Endothelial cell of umbilical vein (primary cell): ENCODE data around the gene KPNA2. TPM values are rescaled to one million over a fixed set of nuclear protein-coding genes. Genes with fewer than 3 reads are reported as not detected.

Source experiments
- BruUV-seq: library from RNA; stranded (reverse); fragments of 400-500 nt; replicated peaks from 2 replicates; lab custom pipeline; 2021; lab: Mats Ljungman, UMichigan
- CTCF ChIA-PET: fragments of 300-600, 350-600 bp; sonication (Branson Sonifier 250); formaldehyde crosslinking; loops from one replicate; lab custom pipeline; 2021; ENCODE audit warnings: antibody characterized with exemption, inconsistent platforms; lab: Charles Lee
- POLR2A ChIA-PET: fragments of 300-600, 350-600 bp; sonication (Branson Sonifier 250); formaldehyde crosslinking; loops from one replicate; lab custom pipeline; 2021; ENCODE audit warnings: antibody characterized with exemption, inconsistent platforms; lab: Charles Lee
- DNase-seq: peaks from one replicate; pipeline ENCODE4 v3.0.0-alpha.2; 2011; ENCODE audit warnings: low read depth, low spot score
- FAIRE-seq: peaks from 2 replicates; lab custom pipeline; 2011; peaks lifted over from hg19 to GRCh38; lab: Jason Lieb, UNC
- H2AFZ ChIP-seq: 2 replicates; pipeline ENCODE4 v1.6.0; 2012; ENCODE audit warnings: low read depth, low read length, control low read depth, inconsistent platforms
- H3K27ac ChIP-seq: 2 replicates; pipeline ENCODE4 v1.5.1; 2011; ENCODE audit warnings: low read depth, mild to moderate bottlenecking, control low read depth, low read length, moderate library complexity; ENCODE audit not compliant: insufficient read depth
- H3K27me3 ChIP-seq, 2 experiments: 2 replicates each; pipeline versions ENCODE4 v1.6.0 to v1.6.1; 2011; ENCODE audit warnings: low read length in 2 of 2, mixed read lengths in 1 of 2; ENCODE audit not compliant: control insufficient read depth in 2 of 2, insufficient read depth in 2 of 2
- H3K36me3 ChIP-seq, 2 experiments: 2 replicates in 1 of 2; 3 replicates in 1 of 2; pipeline ENCODE4 v1.5.1; 2011; ENCODE audit warnings: low read length in 2 of 2, mild to moderate bottlenecking in 1 of 2, moderate library complexity in 1 of 2; ENCODE audit not compliant: control insufficient read depth in 2 of 2, insufficient read depth in 2 of 2; ENCODE audit errors: extremely low read depth in 1 of 2
- H3K4me1 ChIP-seq: 3 replicates; pipeline ENCODE4 v1.5.1; 2011; ENCODE audit warnings: mild to moderate bottlenecking, low read length; ENCODE audit not compliant: control insufficient read depth, insufficient read depth; ENCODE audit errors: extremely low read depth
- H3K4me2 ChIP-seq: 2 replicates; pipeline ENCODE4 v1.6.1; 2011; ENCODE audit warnings: low read length, control low read depth, mixed read lengths; ENCODE audit not compliant: insufficient read depth
- H3K4me3 ChIP-seq, 3 experiments: fragments of 200-600 bp in 1 of 3; sonication (generic), shearing (Covaris generic) in 1 of 3; replicated peaks in 1 of 3; 2 replicates each; pipeline ENCODE4 v1.5.1; 2011 to 2016; ENCODE audit warnings: control low read depth in 3 of 3, low read length in 3 of 3, mild to moderate bottlenecking in 2 of 3, inconsistent platforms in 1 of 3, low read depth in 1 of 3, moderate library complexity in 1 of 3; ENCODE audit not compliant: insufficient read depth in 1 of 3
- H3K79me2 ChIP-seq: 2 replicates; pipeline ENCODE4 v1.6.0; 2012; ENCODE audit warnings: low read length, inconsistent platforms; ENCODE audit not compliant: control insufficient read depth, insufficient read depth
- H3K9ac ChIP-seq: replicated peaks from 2 replicates; pipeline ENCODE3; 2011; ENCODE audit warnings: low read length, control low read depth; ENCODE audit not compliant: insufficient read depth; ENCODE audit errors: extremely low read depth
- H3K9me1 ChIP-seq: replicated peaks from 3 replicates; pipeline ENCODE4 v1.6.0; 2011; ENCODE audit warnings: mild to moderate bottlenecking, low read length; ENCODE audit not compliant: control insufficient read depth, insufficient read depth; ENCODE audit errors: extremely low read depth
- H3K9me3 ChIP-seq: replicated peaks from 2 replicates; pipeline ENCODE4 v1.5.1; 2012; ENCODE audit warnings: low read length, inconsistent platforms; ENCODE audit not compliant: control insufficient read depth, insufficient read depth
- H4K20me1 ChIP-seq: replicated peaks from 2 replicates; pipeline ENCODE3; 2011; ENCODE audit warnings: mild to moderate bottlenecking, low read length; ENCODE audit not compliant: control insufficient read depth, insufficient read depth; ENCODE audit errors: extremely low read depth
- EZH2 ChIP-seq: IDR thresholded peaks from 2 replicates; pipeline ENCODE4 v1.6.1; 2012; ENCODE audit warnings: borderline replicate concordance, low read depth, mild to moderate bottlenecking, moderate library complexity, low read length, inconsistent platforms; ENCODE audit not compliant: severe bottlenecking
- FOS ChIP-seq: IDR thresholded peaks from 2 replicates; pipeline ENCODE4 v1.6.1; 2011; ENCODE audit warnings: mild to moderate bottlenecking, low read length, moderate library complexity, borderline replicate concordance; ENCODE audit not compliant: insufficient read depth
- GATA2 ChIP-seq: IDR thresholded peaks from 2 replicates; pipeline ENCODE4 v1.7.0; 2011; ENCODE audit warnings: low read depth, mild to moderate bottlenecking, moderate library complexity, mixed read lengths, low read length; ENCODE audit not compliant: insufficient read length, insufficient read depth
- JUN ChIP-seq: IDR thresholded peaks from 2 replicates; pipeline ENCODE4 v1.6.1; 2011; ENCODE audit warnings: borderline replicate concordance, low read depth; ENCODE audit not compliant: insufficient read length, insufficient read depth
- MYC ChIP-seq: IDR thresholded peaks from one replicate; pipeline ENCODE4 v1.6.1; 2011; ENCODE audit warnings: mild to moderate bottlenecking, low read depth, low read length
- POLR2A ChIP-seq: IDR thresholded peaks from 2 replicates; pipeline ENCODE4 v1.6.1; 2012; ENCODE audit warnings: low read depth, mild to moderate bottlenecking, control low read depth, low read length
- POLR2AphosphoS5 ChIP-seq: IDR thresholded peaks from 2 replicates; pipeline ENCODE4 v1.6.1; 2012; ENCODE audit warnings: low read depth, mild to moderate bottlenecking, control low read depth, low read length, moderate library complexity; ENCODE audit not compliant: insufficient read depth
- dilution Hi-C: fragments of 300-500 bp; cut with MboI; formaldehyde crosslinking; loops from one replicate; pipeline ENCODE4 v1.15.0; 2019; ENCODE audit warnings: low sequenced_read_pairs; ENCODE audit not compliant: extremely low pct_ligation_motif_present
- intact Hi-C: fragments of 100-400 bp; cut with micrococcal nuclease; formaldehyde crosslinking; loops from one replicate; pipeline ENCODE4 v1.10.0; 2022
- polyA plus RNA-seq, 4 experiments: library from polyadenylated mRNA; depleted of rRNA in 3 of 4; stranded (reverse) in 3 of 4; unstranded in 1 of 4; fragments of >200 nt; gene quantifications; 2 replicates each; pipeline versions ENCODE4 v1.2.1 to v1.2.3, GENCODE V29; 2011 to 2012; ENCODE audit warnings: missing spikeins in 1 of 4
- total RNA-seq: library from RNA; stranded (reverse); gene quantifications from 2 replicates; pipeline ENCODE4 v1.2.3, GENCODE V29; 2021
- TF ChIP-seq, protein P1 (sequence below), 2 donors: IDR thresholded peaks; 1 replicate in 1 of 2; 2 replicates in 1 of 2; pipeline ENCODE4 v1.5.1; 2011; ENCODE audit warnings: low read length in 2 of 2, mild to moderate bottlenecking in 2 of 2, moderate library complexity in 2 of 2, control low read depth in 1 of 2, inconsistent platforms in 1 of 2, low read depth in 1 of 2; ENCODE audit not compliant: insufficient read depth in 1 of 2; ENCODE audit errors: extremely low read depth in 1 of 2
- TF ChIP-seq, protein P2 (sequence below): IDR thresholded peaks from 2 replicates; pipeline ENCODE4 v1.6.1; 2011; ENCODE audit not compliant: insufficient read depth, insufficient read length

The KPNA2 gene
- total and polyA plus RNA-seq, 2 donors (not counting 3 experiments of a cell fraction or from before 2014, with no cell fraction given), result 252 to 382 TPM

DNA sequence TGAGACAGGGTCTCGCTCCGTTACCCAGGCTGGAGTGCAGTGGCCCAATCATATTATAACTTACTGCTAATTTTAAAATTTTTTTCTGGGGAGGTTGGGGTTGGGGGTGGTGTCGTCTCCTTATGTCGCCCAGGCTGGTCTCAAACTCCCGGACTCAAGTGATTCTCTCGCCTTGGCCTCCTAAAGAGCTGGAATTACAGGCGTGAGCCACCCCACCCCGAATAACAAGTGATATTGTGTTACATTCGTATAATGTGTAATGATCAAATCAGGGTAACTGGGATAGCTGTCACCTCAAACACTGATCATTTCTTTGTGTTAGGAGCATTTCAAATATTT, 16.2 kb upstream of the KPNA2 start:
- Histone ChIP-seq H3K9me1 (no peaks in the 10 kb centered on the region), H3K79me2 (no peaks in the 10 kb centered on the region), H4K20me1 (no peaks in the 10 kb centered on the region), H3K9me3 (no peaks in the 10 kb centered on the region), H3K27me3 (peaks cover 0 to 7% of the 10 kb centered on the region in 2 experiments), H3K4me1 (peaks cover 7% of the 10 kb centered on the region), H3K36me3 (no peaks in the 10 kb centered on the region), H3K4me2 (no peak overlapping the region), H3K4me3 (no peak overlapping the region), H3K9ac (no peak overlapping the region), H2AFZ (no peak overlapping the region), H3K27ac (no peak overlapping the region)
- intact Hi-C loops, result no loop called here
- no peak for DNase-seq
- TF ChIP-seq POLR2AphosphoS5 (no peak), FOS (no peak), MYC (no peak), POLR2A (no peak), EZH2 (no peak), GATA2 (no peak), JUN (no peak)
- TF ChIP-seq, protein P1, sequence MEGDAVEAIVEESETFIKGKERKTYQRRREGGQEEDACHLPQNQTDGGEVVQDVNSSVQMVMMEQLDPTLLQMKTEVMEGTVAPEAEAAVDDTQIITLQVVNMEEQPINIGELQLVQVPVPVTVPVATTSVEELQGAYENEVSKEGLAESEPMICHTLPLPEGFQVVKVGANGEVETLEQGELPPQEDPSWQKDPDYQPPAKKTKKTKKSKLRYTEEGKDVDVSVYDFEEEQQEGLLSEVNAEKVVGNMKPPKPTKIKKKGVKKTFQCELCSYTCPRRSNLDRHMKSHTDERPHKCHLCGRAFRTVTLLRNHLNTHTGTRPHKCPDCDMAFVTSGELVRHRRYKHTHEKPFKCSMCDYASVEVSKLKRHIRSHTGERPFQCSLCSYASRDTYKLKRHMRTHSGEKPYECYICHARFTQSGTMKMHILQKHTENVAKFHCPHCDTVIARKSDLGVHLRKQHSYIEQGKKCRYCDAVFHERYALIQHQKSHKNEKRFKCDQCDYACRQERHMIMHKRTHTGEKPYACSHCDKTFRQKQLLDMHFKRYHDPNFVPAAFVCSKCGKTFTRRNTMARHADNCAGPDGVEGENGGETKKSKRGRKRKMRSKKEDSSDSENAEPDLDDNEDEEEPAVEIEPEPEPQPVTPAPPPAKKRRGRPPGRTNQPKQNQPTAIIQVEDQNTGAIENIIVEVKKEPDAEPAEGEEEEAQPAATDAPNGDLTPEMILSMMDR (IDR thresholded peaks at IDR 0.05; ENCODE audit: extremely low read depth in 1 of 2, insufficient read depth in 1 of 2, low read depth in 1 of 2, low read length in 2 of 2), result no peak
- TF ChIP-seq, protein P2, sequence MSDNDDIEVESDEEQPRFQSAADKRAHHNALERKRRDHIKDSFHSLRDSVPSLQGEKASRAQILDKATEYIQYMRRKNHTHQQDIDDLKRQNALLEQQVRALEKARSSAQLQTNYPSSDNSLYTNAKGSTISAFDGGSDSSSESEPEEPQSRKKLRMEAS, result no peak
- no TSS peak for BruUV-seq
- CTCF ChIA-PET, result interaction anchor here (0.9 to 1.7 kb wide), 7 partner anchors 8 to 438 kb away, joined by 3 to 13 read pairs (median 8); partner anchors contain the start of genes C17orf58, KPNA2 and WIPI1
- POLR2A ChIA-PET, result no interaction called here
- no peak for FAIRE-seq
- dilution Hi-C loops, result no loop called here
